Right lobe of liver (tissue), 6 donors: ENCODE data around the gene SPATA31D3. TPM values are rescaled to one million over a fixed set of nuclear protein-coding genes. Genes with fewer than 3 reads are reported as not detected.
"Not testable (repeated sequence)": the region's sequence is repeated elsewhere in the genome, so short reads cannot be mapped to it uniquely, and the experiment has no call there.

ENCODE experiments used
- ATAC-seq, 4 donors: fragments of 200-7000 bp; cut with Tn5 transposase; one replicate each; pipeline ENCODE4 v1.9.1; 2020; ENCODE audit warnings: mild to moderate bottlenecking in 4 of 4, moderate library complexity in 4 of 4
- DNase-seq, 3 donors: peaks; one replicate each; pipeline ENCODE4 v3.0.0-alpha.2; 2020
- H3K27ac ChIP-seq, 3 donors: fragments of 200-600 bp; one replicate each; pipeline ENCODE4 v1.8.0; 2022
- H3K27me3 ChIP-seq, 2 donors: fragments of 200-600 bp; one replicate each; pipeline ENCODE4 v1.8.0; 2022
- H3K36me3 ChIP-seq, 4 donors: fragments of 200-600 bp; sonication (generic) in 1 of 4; one replicate each; pipeline versions ENCODE4 v1.5.1 to v1.8.0; 2017 to 2022; ENCODE audit warnings: control low read depth in 1 of 4
- H3K4me1 ChIP-seq, 4 donors: fragments of 200-600 bp; sonication (generic) in 1 of 4; one replicate each; pipeline versions ENCODE4 v1.5.1 to v1.8.0; 2017 to 2022; ENCODE audit warnings: control low read depth in 1 of 4
- H3K4me3 ChIP-seq, 3 donors: fragments of 200-600 bp; one replicate each; pipeline ENCODE4 v1.8.0; 2022
- H3K9me3 ChIP-seq, 4 donors: fragments of 200-600 bp; sonication (generic) in 1 of 4; one replicate each; pipeline versions ENCODE4 v1.5.1 to v1.8.0; 2017 to 2022; ENCODE audit warnings: control low read depth in 1 of 4
- POLR2A ChIP-seq: fragments of 450-650 bp; IDR thresholded peaks from one replicate; pipeline ENCODE4 v1.6.1; 2017; ENCODE audit warnings: antibody characterized with exemption, mild to moderate bottlenecking
- WGBS: methylation state at CpG from one replicate; pipeline ENCODE4 v1.1.6; 2018; ENCODE audit warnings: low coverage, low lambda C conversion rate; ENCODE audit not compliant: insufficient coverage; ENCODE audit errors: missing lambda C conversion rate; 5-methylcytosine and 5-hydroxymethylcytosine counted together
- intact Hi-C, 2 donors: fragments of 100-400 bp; cut with DNase I; formaldehyde crosslinking; loops; one replicate each; pipeline versions ENCODE4 v1.11.2 to v1.14.1; 2022
- total RNA-seq, 6 experiments: library from RNA; depleted of rRNA in 2 of 6; stranded (reverse); fragments of >200 nt in 2 of 6; fragmentation: NEBNext Ultra II Directional in 3 of 6; extraction: Animal tissue kit (Norgen Biotek cat#: 25700) in 3 of 6; gene quantifications; one replicate each; pipeline versions ENCODE4 v1.1.0 to v1.2.4, GENCODE V29; 2016 to 2023
- TF ChIP-seq, protein P1 (sequence below), 4 donors: fragments of 200-600 bp in 3 of 4; fragments of 450-650 bp in 1 of 4; IDR thresholded peaks; one replicate each; pipeline versions ENCODE4 v1.5.1 to v1.8.0; 2016 to 2022; ENCODE audit warnings: antibody characterized with exemption in 4 of 4, mild to moderate bottlenecking in 2 of 4
- donor health status: DM: no; HTN: yes; CAD: no.
- donor health status: DM: no; HTN: no; CAD: no.
- donor health status: DM: no; HTN: no; CAD: no.
- donor health status: DM: no; HTN: yes; CAD: no.
- donor health status: DM: no; HTN: yes; CAD: no.

The SPATA31D3 gene
- total RNA-seq, 6 experiments from 2014 or later = not detected

DNA sequence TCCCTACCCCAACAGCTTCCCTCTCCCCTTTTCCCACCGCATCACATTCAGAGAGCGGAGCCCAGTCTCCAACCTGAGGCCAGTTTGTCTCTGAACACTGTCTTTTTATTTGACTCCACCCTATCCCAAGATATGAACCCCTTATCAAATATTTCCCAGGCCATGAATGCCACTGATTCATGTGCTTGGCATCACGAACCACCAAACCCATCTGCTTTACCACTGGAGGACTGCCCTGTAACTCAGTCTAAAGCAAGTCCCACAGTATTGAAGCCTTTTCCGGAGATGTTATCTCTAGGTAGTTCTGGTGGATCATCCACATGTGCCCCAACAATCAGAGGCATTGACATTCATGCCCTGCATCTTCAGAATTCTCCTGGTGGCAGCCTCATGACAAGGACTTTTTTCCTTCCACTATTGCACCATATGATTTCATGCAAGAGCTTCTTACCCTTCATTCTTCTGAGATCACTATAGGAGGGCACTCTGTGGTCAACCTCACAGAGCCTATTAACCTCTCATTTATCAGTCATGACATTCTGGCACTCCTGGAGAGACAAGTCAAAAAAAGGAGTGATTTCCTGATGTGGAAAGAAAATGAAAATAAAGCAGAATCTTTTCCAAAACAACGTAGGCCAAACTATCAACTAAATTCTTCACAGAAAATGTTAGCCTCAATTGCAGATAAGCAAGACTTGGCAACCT is 27.3 kb upstream of the SPATA31D3 start:
- no peak overlapping the region for H3K27ac ChIP-seq
- H3K9me3 ChIP-seq = no peaks in the 10 kb centered on the region
- no peaks in the 10 kb centered on the region for H3K27me3 ChIP-seq
- no peak overlapping the region for H3K4me3 ChIP-seq
- intact Hi-C loops = no loop called here
- H3K36me3 ChIP-seq = no peaks in the 10 kb centered on the region
- ATAC-seq (no peak), DNase-seq (no peak)
- WGBS = 89% methylated on average over 4 of the region's 5 CpGs
- TF ChIP-seq, protein P1, sequence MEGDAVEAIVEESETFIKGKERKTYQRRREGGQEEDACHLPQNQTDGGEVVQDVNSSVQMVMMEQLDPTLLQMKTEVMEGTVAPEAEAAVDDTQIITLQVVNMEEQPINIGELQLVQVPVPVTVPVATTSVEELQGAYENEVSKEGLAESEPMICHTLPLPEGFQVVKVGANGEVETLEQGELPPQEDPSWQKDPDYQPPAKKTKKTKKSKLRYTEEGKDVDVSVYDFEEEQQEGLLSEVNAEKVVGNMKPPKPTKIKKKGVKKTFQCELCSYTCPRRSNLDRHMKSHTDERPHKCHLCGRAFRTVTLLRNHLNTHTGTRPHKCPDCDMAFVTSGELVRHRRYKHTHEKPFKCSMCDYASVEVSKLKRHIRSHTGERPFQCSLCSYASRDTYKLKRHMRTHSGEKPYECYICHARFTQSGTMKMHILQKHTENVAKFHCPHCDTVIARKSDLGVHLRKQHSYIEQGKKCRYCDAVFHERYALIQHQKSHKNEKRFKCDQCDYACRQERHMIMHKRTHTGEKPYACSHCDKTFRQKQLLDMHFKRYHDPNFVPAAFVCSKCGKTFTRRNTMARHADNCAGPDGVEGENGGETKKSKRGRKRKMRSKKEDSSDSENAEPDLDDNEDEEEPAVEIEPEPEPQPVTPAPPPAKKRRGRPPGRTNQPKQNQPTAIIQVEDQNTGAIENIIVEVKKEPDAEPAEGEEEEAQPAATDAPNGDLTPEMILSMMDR (IDR thresholded peaks at IDR 0.05) = no peak
- no peak for TF ChIP-seq POLR2A
- H3K4me1 ChIP-seq = peaks cover 0 to 12% (median 0%) of the 10 kb centered on the region in 4 donors

DNA sequence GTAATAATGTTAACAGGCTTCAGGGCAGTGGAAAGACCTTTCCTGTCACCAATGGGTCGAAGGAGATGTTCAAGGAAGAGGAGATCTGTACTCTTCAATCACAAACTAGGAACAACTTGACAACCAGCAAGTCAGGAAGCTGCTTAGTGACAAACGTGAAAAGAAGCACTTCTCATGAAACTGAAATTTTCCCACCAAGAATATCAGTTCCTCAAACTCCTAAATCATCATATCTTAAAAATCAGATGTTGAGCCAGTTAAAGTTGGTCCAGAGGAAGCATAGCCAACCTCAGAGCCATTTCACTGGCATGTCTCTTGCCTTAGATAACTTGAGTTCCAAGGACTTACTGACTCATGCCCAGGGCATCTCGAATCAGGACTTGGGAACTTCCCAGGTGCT is 24.8 kb upstream of the SPATA31D3 start:
- intact Hi-C loops, H3K27me3 ChIP-seq, DNase-seq, H3K36me3 ChIP-seq, H3K4me3 ChIP-seq, H3K27ac ChIP-seq, H3K9me3 ChIP-seq, H3K4me1 ChIP-seq, ATAC-seq: not testable (repeated sequence)
- WGBS = 8% methylated on average over 1 of the region's 3 CpGs

DNA sequence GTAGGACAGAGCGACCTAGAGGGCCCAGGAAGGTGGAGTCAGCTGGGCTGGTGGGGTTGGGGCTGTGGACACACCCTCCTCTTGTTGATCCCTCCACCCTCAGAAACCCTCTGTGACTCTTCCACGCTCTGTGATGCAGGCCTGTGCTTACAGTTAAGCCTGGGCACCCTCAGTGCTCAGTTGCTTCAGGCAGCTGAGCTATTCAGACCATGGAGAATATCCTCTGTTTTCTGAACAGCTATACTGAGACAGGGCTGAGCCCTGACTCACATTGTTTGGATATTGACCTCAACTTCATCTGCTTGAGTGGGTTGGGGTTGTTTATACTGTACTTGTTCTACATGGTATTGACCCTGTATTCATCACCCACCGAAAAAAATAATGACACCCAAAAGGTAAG is 15.0 kb upstream of the SPATA31D3 start, which contains the start of gene SPATA31D4:
Gene SPATA31D4 (plus strand): TSS at position 124 of the 400 bp plus-strand sequence. CDS start 86 bp downstream, at position 210.
- intact Hi-C loops, H3K4me1 ChIP-seq: not testable (repeated sequence)

DNA sequence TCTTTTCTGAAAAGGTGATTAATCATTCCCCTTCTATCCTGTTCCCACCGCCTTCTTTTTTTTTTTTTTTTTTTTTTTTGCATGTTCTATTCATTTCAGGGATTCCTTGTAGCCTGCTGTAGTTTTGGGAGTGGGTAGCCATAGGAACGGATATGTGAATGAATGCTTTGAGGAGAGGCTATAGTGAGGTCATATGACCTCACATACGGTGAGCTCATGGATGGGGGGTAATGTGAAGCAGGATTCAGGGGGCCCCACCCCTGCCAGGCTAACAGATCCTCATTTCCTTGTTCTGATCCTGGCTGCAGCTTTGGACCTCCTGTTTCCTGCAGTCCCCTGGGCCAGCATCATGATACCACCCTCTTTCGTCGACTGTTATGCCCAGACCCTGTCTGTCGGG is 13.2 kb upstream of the SPATA31D3 start:
- no CpG with 5 or more reads among the region's 6 CpGs for WGBS

More for the DNA sequence above, 15.0 kb upstream of the SPATA31D3 start, which contains the start of gene SPATA31D4:
- not testable (repeated sequence) for ATAC-seq, H3K36me3 ChIP-seq, H3K27me3 ChIP-seq, H3K4me3 ChIP-seq, H3K9me3 ChIP-seq, H3K27ac ChIP-seq, DNase-seq
- no CpG with 5 or more reads among the region's 3 CpGs for WGBS

DNA sequence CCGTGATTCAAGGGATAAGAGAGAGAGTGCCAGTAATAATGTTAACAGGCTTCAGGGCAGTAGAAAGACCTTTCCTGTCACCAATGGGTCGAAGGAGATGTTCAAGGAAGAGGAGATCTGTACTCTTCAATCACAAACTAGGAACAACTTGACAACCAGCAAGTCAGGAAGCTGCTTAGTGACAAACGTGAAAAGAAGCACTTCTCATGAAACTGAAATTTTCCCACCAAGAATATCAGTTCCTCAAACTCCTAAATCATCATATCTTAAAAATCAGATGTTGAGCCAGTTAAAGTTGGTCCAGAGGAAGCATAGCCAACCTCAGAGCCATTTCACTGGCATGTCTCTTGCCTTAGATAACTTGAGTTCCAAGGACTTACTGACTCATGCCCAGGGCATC is 9.8 kb upstream of the SPATA31D3 start:
- H3K27ac ChIP-seq, DNase-seq, H3K4me3 ChIP-seq, H3K9me3 ChIP-seq, H3K4me1 ChIP-seq, H3K27me3 ChIP-seq, H3K36me3 ChIP-seq, ATAC-seq, intact Hi-C loops: not testable (repeated sequence)
- no CpG with 5 or more reads among the region's 3 CpGs for WGBS

More for the DNA sequence above, 13.2 kb upstream of the SPATA31D3 start:
- H3K36me3 ChIP-seq, H3K4me3 ChIP-seq, H3K27me3 ChIP-seq, ATAC-seq, DNase-seq, H3K4me1 ChIP-seq, H3K9me3 ChIP-seq, H3K27ac ChIP-seq, intact Hi-C loops: not testable (repeated sequence)

DNA sequence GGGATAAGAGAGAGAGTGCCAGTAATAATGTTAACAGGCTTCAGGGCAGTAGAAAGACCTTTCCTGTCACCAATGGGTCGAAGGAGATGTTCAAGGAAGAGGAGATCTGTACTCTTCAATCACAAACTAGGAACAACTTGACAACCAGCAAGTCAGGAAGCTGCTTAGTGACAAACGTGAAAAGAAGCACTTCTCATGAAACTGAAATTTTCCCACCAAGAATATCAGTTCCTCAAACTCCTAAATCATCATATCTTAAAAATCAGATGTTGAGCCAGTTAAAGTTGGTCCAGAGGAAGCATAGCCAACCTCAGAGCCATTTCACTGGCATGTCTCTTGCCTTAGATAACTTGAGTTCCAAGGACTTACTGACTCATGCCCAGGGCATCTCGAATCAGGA is 5.3 kb downstream of the SPATA31D3 start:
- intact Hi-C loops, H3K4me1 ChIP-seq, DNase-seq, H3K36me3 ChIP-seq, H3K9me3 ChIP-seq, ATAC-seq, H3K4me3 ChIP-seq, H3K27me3 ChIP-seq, H3K27ac ChIP-seq: not testable (repeated sequence)
- no CpG with 5 or more reads among the region's 3 CpGs for WGBS

DNA sequence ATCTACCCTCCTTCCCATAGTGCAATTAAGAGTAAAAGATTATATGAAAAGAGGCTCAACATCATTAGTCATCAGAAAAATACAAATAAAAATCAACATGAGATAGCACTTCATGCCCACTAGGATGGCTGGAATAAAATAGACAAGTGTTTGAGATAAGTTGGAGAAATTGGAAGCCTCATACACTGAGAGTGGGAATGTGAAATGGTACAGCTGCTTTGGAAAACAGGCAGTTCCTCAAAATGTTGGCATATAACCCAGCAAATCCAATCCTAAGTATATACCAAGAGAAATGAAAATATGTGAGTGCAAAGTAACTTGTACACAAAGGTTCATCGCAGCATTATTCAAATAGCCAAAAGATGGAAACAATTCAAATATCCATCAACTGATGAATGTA is 9.8 kb downstream of the SPATA31D3 start:
- H3K4me1 ChIP-seq = no peaks in the 10 kb centered on the region
- WGBS = 100% methylated on average over 1 of the region's 1 CpG
- no peak overlapping the region for H3K27ac ChIP-seq
- H3K36me3 ChIP-seq = no peaks in the 10 kb centered on the region
- no peak for DNase-seq
- no peaks in the 10 kb centered on the region for H3K27me3 ChIP-seq
- H3K9me3 ChIP-seq = no peaks in the 10 kb centered on the region
- H3K4me3 ChIP-seq = no peak overlapping the region
- TF ChIP-seq, protein P1 (IDR thresholded peaks at IDR 0.05) = no peak
- TF ChIP-seq POLR2A = no peak
- ATAC-seq = no peak
- intact Hi-C loops = no loop called here
